Testis (tissue), 2 donors: ENCODE results near the gene AASS.

ENCODE experiments used
- CTCF ChIP-seq, 3 experiments: fragments of 450-650 bp in 2 of 3; fragments of 200-600 bp in 1 of 3; sonication (generic) in 1 of 3; IDR thresholded peaks; one replicate each; pipeline ENCODE4 v1.5.1; 2016 to 2019; ENCODE audit warnings: antibody characterized with exemption in 3 of 3, mild to moderate bottlenecking in 2 of 3, moderate library complexity in 1 of 3
- POLR2A ChIP-seq: fragments of 450-650 bp; IDR thresholded peaks from one replicate; pipeline ENCODE4 v1.6.1; 2017; ENCODE audit warnings: antibody characterized with exemption, mild to moderate bottlenecking, moderate library complexity

- TF ChIP-seq CTCF (IDR thresholded peaks at IDR 0.05) (no peak), POLR2A (no peak)
These were observed 6.6 kb downstream of the AASS start for GRCh38 chr7:122137251-122138077.
